K562 (cell line): ENCODE data around the gene TPD52L1. TPM values are rescaled to one million over a fixed set of nuclear protein-coding genes. Genes with fewer than 3 reads are reported as not detected.
A peak's percentile ranks its signal among the peaks of the same experiment; 100 is the strongest.

Source experiments
- ARHGAP35 ChIP-seq: fragments of 450-650 bp; IDR thresholded peaks from 2 replicates; pipeline ENCODE4 v1.6.1; 2018; ENCODE audit not compliant: partially characterized antibody
- CXXC5 ChIP-seq: fragments of 250-450 bp; sonication (Bioruptor Pico); IDR thresholded peaks from 2 replicates; pipeline ENCODE4 v1.8.0; 2022; ENCODE audit warnings: inconsistent platforms, mild to moderate bottlenecking, moderate library complexity
- EWSR1 ChIP-seq: fragments of 450-650 bp; IDR thresholded peaks from 2 replicates; pipeline ENCODE4 v1.6.1; 2018; ENCODE audit warnings: borderline replicate concordance, mild to moderate bottlenecking, low read depth, moderate library complexity; ENCODE audit not compliant: partially characterized antibody
- KAT2B ChIP-seq: IDR thresholded peaks from one replicate; pipeline ENCODE4 v1.6.1; 2012; ENCODE audit warnings: low read depth, mild to moderate bottlenecking, control low read depth, inconsistent platforms, low read length, moderate library complexity
- MECOM ChIP-seq: fragments of 250-450 bp; sonication (Bioruptor Pico); IDR thresholded peaks from 2 replicates; pipeline ENCODE4 v1.8.0; 2022; ENCODE audit warnings: inconsistent platforms
- NCOR1 ChIP-seq: fragments of 450-650 bp; IDR thresholded peaks from 2 replicates; pipeline ENCODE4 v1.6.1; 2016; ENCODE audit warnings: mild to moderate bottlenecking, moderate library complexity
- PYGO2 ChIP-seq: fragments of 450-650 bp; IDR thresholded peaks from 2 replicates; pipeline ENCODE4 v1.6.1; 2016; ENCODE audit warnings: mild to moderate bottlenecking, missing genetic modification characterization, moderate library complexity, missing compliant biosample characterization
- SOX6 ChIP-seq: fragments of 450-650 bp; IDR thresholded peaks from 2 replicates; pipeline ENCODE4 v1.6.1; 2014; ENCODE audit warnings: mild to moderate bottlenecking
- SRSF9 ChIP-seq: fragments of 200-400 bp; formaldehyde crosslinking; IDR thresholded peaks from 2 replicates; pipeline ENCODE4 v1.6.1; 2017; ENCODE audit warnings: low read depth, low read length, borderline replicate concordance
- STAT5B ChIP-seq: fragments of 250-450 bp; sonication (Bioruptor Pico); IDR thresholded peaks from 2 replicates; pipeline ENCODE4 v1.8.0; 2021; ENCODE audit warnings: mild to moderate bottlenecking, inconsistent platforms
- TAL1 ChIP-seq: fragments of 450-650 bp; IDR thresholded peaks from 2 replicates; pipeline ENCODE4 v1.6.1; 2016; ENCODE audit warnings: mild to moderate bottlenecking
- XRCC4 ChIP-seq: IDR thresholded peaks from one replicate; pipeline ENCODE4 v1.6.1; 2011; ENCODE audit not compliant: insufficient read depth, insufficient read length; ENCODE audit errors: extremely low read depth
- ZNF589 ChIP-seq: fragments of 200-800 bp; sonication (Bioruptor generic); IDR thresholded peaks from 2 replicates; pipeline ENCODE4 v1.6.1; 2016; ENCODE audit warnings: low read depth, missing genetic modification characterization, missing compliant biosample characterization
- ZNF780A ChIP-seq: fragments of 250-450 bp; sonication (Bioruptor Pico); IDR thresholded peaks from 2 replicates; pipeline ENCODE4 v1.5.0; 2021; ENCODE audit warnings: mild to moderate bottlenecking
- polyA plus RNA-seq, 8 experiments: library from polyadenylated mRNA; depleted of rRNA in 4 of 8; stranded (reverse) in 5 of 8; unstranded in 3 of 8; fragments of >200 nt; fragmentation: Nextera tagmentation in 2 of 8; fragmentation: Illumina TruSeq in 1 of 8; extraction: Ambion mirVana in 2 of 8; extraction: Trizol in 1 of 8; gene quantifications; 2 replicates each; pipeline versions ENCODE4 v1.2.1 to v1.2.3, GENCODE V29; 2011 to 2014; ENCODE audit warnings: inconsistent platforms in 1 of 8, missing spikeins in 1 of 8
- total RNA-seq, 7 experiments: library from RNA; depleted of rRNA in 6 of 7; stranded (reverse); fragments of >200 nt in 6 of 7; fragmentation: Illumina TruSeq in 2 of 7; extraction: Trizol in 2 of 7; gene quantifications; 2 replicates each; pipeline versions ENCODE4 v1.2.1 to v1.2.3, GENCODE V29; 2011 to 2021; ENCODE audit warnings: low replicate concordance in 1 of 7
- TF ChIP-seq, protein P1 (sequence below): fragments of 450-650 bp; formaldehyde crosslinking; IDR thresholded peaks from 2 replicates; pipeline ENCODE4 v1.4.0; 2020; ENCODE audit warnings: mild to moderate bottlenecking, moderate library complexity
- TF ChIP-seq, protein P2 (sequence below), 2 experiments: fragments of 450-650 bp; IDR thresholded peaks; 2 replicates each; pipeline ENCODE4 v1.6.1; 2016
- TF ChIP-seq, protein P3 (sequence below): fragments of 250-450 bp; sonication (Bioruptor Pico); IDR thresholded peaks from 2 replicates; pipeline ENCODE4 v1.8.0; 2022; ENCODE audit warnings: moderate library complexity, mild to moderate bottlenecking, inconsistent platforms
- TF ChIP-seq, protein P4 (sequence below): fragments of 450-650 bp; IDR thresholded peaks from 2 replicates; pipeline ENCODE4 v1.6.1; 2016; ENCODE audit warnings: mild to moderate bottlenecking
- TF ChIP-seq, protein P5 (sequence below): fragments of 450-650 bp; formaldehyde crosslinking; IDR thresholded peaks from 2 replicates; pipeline ENCODE4 v1.4.0; 2022; ENCODE audit warnings: missing genetic modification characterization
- TF ChIP-seq, protein P6 (sequence below): fragments of 250-450 bp; sonication (Bioruptor Pico); IDR thresholded peaks from 2 replicates; pipeline ENCODE4 v1.9.0; 2021; ENCODE audit warnings: mild to moderate bottlenecking

The TPD52L1 gene
- total and polyA plus RNA-seq, 9 of the 15 experiments (the other 6 are each of a cell fraction or from before 2014, with no cell fraction given) = 12.9 to 149 (median 75.7) TPM

DNA sequence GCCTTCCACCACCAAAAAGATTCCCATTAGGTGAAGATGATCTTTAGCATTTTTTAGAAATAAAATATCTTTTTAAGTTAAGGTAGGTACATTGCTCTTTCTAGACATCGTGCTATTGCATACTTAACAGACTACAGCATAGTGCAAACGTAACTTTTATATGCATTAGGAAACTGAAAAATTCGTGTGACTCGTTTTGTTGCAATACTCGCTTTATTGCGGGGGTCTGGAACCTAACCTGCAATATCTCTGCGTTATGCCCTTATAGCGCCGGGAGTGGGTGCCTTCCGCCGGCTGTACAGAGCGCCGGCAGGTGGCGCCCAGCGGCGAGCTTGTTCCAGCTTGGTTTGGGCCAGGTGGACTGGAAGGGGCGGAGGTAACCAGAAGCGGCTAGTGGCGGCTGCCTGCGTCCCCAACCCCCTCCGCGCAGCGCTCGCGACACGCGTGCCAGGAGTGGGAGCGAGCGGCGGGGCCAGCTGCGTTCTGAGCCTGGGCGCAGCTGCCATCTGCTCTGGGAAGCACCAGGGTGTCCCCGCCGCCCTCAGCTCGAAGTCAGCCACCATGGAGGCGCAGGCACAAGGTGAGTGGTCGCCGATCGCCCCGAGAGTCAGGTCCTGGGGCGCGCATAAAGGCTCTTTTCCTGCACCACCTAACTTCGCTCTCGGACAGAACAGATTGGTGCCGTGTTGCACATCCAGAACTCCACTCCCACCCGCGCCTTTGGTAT, at the start of gene TPD52L1 (continued):
- TF ChIP-seq, protein P1, sequence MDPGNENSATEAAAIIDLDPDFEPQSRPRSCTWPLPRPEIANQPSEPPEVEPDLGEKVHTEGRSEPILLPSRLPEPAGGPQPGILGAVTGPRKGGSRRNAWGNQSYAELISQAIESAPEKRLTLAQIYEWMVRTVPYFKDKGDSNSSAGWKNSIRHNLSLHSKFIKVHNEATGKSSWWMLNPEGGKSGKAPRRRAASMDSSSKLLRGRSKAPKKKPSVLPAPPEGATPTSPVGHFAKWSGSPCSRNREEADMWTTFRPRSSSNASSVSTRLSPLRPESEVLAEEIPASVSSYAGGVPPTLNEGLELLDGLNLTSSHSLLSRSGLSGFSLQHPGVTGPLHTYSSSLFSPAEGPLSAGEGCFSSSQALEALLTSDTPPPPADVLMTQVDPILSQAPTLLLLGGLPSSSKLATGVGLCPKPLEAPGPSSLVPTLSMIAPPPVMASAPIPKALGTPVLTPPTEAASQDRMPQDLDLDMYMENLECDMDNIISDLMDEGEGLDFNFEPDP = no peak
- TF ChIP-seq SOX6 (peak; percentile 50; the same call in 1 of the 2 replicates), ZNF780A (CRISPR knock-in tag) (no peak), NCOR1 (no peak), KAT2B (no peak), ARHGAP35 (no peak), ZNF589 (CRISPR knock-in tag) (no peak), PYGO2 (no peak), EWSR1 (no peak), XRCC4 (no peak), MECOM (no peak), STAT5B (CRISPR knock-in tag) (no peak), SRSF9 (no peak), CXXC5 (CRISPR knock-in tag) (peak; percentile 88), TAL1 (no peak)
- TF ChIP-seq, protein P2, sequence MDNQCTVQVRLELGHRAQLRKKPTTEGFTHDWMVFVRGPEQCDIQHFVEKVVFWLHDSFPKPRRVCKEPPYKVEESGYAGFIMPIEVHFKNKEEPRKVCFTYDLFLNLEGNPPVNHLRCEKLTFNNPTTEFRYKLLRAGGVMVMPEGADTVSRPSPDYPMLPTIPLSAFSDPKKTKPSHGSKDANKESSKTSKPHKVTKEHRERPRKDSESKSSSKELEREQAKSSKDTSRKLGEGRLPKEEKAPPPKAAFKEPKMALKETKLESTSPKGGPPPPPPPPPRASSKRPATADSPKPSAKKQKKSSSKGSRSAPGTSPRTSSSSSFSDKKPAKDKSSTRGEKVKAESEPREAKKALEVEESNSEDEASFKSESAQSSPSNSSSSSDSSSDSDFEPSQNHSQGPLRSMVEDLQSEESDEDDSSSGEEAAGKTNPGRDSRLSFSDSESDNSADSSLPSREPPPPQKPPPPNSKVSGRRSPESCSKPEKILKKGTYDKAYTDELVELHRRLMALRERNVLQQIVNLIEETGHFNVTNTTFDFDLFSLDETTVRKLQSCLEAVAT (IDR thresholded peaks at IDR 0.05) = peak; percentile 14 to 38; a peak in 1 of 4 replicates
- TF ChIP-seq, protein P3, sequence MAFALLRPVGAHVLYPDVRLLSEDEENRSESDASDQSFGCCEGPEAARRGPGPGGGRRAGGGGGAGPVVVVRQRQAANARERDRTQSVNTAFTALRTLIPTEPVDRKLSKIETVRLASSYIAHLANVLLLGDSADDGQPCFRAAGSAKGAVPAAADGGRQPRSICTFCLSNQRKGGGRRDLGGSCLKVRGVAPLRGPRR = no peak
- TF ChIP-seq, protein P4, sequence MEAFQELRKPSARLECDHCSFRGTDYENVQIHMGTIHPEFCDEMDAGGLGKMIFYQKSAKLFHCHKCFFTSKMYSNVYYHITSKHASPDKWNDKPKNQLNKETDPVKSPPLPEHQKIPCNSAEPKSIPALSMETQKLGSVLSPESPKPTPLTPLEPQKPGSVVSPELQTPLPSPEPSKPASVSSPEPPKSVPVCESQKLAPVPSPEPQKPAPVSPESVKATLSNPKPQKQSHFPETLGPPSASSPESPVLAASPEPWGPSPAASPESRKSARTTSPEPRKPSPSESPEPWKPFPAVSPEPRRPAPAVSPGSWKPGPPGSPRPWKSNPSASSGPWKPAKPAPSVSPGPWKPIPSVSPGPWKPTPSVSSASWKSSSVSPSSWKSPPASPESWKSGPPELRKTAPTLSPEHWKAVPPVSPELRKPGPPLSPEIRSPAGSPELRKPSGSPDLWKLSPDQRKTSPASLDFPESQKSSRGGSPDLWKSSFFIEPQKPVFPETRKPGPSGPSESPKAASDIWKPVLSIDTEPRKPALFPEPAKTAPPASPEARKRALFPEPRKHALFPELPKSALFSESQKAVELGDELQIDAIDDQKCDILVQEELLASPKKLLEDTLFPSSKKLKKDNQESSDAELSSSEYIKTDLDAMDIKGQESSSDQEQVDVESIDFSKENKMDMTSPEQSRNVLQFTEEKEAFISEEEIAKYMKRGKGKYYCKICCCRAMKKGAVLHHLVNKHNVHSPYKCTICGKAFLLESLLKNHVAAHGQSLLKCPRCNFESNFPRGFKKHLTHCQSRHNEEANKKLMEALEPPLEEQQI = peak; percentile 72; the same call in 1 of the 2 replicates
- TF ChIP-seq, protein P5, sequence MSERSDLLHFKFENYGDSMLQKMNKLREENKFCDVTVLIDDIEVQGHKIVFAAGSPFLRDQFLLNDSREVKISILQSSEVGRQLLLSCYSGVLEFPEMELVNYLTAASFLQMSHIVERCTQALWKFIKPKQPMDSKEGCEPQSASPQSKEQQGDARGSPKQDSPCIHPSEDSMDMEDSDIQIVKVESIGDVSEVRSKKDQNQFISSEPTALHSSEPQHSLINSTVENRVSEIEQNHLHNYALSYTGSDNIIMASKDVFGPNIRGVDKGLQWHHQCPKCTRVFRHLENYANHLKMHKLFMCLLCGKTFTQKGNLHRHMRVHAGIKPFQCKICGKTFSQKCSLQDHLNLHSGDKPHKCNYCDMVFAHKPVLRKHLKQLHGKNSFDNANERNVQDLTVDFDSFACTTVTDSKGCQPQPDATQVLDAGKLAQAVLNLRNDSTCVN (CRISPR knock-in tag) = no peak
- TF ChIP-seq, protein P6, sequence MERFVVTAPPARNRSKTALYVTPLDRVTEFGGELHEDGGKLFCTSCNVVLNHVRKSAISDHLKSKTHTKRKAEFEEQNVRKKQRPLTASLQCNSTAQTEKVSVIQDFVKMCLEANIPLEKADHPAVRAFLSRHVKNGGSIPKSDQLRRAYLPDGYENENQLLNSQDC = no peak
